HEK293T (cell line): Measurements from ENCODE around the gene TDRKH.

Experiments
- ELF4 ChIP-seq: fragments of 450-650 bp; IDR thresholded peaks from 2 replicates; pipeline ENCODE4 v1.6.1; 2017; ENCODE audit warnings: antibody characterized with exemption
- SP1 ChIP-seq: fragments of 450-650 bp; IDR thresholded peaks from 2 replicates; pipeline ENCODE4 v1.6.1; 2017

GRCh38 chr1:151832318-151832980 is 42.1 kb upstream of the TDRKH start:
- TF ChIP-seq ELF4 = no peak
- TF ChIP-seq SP1 = no peak
